GM10847 (cell line): ENCODE measurements around the gene PHF19.

Experiments
- POLR2A ChIP-seq: IDR thresholded peaks from 2 replicates; pipeline ENCODE4 v1.6.1; 2011; ENCODE audit not compliant: insufficient read length; ENCODE audit errors: extremely low read depth

The PHF19 gene

DNA sequence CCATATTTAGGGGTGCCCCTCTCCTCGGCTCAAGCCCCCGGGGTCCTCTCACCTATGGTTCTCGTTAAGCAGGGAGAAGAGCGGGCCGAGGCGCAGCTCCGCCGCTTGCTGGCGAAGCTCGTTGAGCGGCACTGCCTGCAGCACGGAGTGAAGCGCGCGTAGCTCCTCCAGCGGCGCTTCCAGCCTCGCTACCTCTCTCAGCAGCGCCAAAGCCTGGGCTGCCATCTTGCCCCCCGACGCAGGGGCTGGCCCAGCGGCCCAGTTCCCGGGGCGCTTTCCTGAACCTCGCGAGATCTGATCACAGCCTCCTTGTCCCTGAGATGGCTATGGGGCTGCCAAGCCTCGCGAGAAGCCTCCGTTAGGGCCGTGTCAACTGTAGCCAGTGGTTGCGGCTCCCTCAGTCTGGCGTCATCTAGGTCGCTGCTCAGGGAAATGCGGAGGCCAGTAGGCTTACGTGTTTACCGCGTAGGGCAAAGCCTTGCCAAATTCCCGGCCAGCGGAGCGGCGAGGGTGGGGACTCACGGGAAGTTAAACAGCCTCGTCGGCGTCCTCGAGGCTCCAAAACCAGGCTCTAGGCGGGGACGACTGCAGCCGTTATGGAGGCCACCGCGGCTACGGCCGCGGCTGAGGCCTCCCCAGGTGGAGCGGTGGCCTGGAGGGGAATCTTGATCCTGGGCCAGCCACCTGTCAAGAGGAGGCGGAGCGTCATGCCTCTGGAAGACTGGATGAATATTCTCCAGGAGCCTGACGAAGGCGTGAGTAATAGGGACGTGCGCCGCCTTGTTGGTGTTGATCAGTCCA, 34.1 kb downstream of the PHF19 start, which contains the start of gene PSMD5:
Gene PSMD5 (minus strand): TSS at position 238 of the 801 bp plus-strand sequence. CDS start 13 bp downstream, at position 225.
- TF ChIP-seq POLR2A = peak; percentile 98

DNA sequence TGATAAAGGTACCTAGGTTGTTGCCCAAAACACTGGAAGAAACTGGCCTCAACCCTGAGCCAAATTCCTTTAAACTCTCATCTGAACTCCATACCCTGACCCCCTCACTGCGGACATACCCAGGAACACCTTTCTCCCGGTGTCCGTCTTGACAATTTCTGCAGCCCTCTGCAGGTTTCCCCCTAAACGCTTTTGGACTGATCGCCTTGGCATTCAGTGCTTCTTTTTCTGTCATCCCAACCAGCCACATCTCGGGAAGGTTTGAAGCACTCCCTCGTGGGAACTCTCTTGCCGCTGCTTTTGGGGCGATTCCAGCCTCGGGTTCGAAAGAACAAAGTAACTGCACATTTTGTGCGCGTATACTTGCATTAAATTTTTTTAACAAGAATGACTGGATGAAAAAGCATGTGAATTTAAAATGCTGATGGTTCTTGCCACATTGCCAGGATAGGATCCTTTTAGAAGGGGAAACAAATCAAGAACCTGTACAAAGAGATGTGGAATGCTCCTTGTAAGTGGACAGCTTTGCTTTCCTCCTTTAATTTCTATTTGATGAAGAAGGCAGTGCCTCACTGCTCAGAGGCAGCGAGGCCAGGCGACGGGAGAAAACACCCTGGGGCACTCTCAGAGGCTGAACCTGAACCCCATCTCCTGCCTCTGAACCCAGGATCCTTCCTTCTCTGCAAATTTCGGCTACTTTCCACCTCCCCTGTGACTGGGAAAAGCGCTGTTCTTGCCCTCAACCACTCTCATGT, 34.9 kb downstream of the PHF19 start:
- TF ChIP-seq POLR2A = no peak

DNA sequence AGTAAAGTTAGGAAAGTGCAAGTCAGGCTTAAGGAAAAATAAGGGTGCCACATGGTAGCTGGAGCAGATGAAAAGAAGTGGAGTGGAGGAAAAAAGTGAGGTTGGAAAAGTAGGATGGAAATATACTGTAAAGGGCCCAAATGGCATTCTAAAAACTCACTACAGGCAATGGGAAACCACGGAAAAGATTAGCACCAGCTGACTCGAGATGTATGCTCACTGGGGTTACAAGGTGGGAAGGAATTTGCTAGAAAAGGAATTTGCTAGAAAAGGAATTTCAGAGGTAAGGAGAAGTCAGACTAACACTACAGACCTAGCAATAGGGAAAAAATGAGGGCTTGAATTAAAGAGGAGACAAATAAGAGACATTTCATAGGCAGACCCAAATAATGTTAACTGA, 37.8 kb downstream of the PHF19 start:
- no peak for TF ChIP-seq POLR2A

DNA sequence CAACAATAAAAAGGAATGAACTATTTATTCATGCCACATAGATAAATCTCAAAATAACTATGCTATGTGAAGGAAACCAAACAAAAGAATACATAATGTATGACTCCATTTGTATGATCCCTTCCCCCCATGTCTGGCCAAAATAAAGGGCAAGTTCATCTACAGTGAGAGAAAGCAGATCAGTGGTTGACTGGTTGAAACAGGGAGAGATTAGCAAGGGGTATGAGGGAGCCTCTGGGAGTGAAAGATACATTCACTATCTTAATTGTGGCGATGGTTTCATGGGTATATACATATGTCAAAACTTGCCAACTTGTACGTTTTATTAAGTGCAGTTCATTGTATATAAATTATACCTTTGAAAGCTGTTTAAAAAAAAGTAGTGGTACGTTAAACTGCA, 39.1 kb downstream of the PHF19 start:
- no peak for TF ChIP-seq POLR2A

DNA sequence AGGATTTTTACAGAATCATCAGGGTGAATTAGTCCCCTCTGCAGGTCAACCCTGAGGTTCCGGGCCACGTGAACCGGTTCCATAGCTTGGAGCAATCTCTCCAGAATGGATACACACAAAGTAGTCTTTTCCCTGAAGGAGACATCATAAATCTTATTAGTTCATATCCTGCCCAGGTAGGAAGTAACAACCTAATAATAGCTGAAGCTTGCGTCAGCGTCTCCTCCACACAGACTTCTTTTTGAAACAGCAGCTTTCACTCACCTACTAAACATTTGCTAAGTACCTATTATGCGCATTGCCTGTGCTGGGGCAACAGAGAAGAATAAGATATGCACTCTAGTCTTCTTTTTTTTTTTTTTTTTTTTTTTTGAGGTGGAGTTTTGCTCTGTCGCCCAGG, 43.7 kb downstream of the PHF19 start:
- no peak for TF ChIP-seq POLR2A

DNA sequence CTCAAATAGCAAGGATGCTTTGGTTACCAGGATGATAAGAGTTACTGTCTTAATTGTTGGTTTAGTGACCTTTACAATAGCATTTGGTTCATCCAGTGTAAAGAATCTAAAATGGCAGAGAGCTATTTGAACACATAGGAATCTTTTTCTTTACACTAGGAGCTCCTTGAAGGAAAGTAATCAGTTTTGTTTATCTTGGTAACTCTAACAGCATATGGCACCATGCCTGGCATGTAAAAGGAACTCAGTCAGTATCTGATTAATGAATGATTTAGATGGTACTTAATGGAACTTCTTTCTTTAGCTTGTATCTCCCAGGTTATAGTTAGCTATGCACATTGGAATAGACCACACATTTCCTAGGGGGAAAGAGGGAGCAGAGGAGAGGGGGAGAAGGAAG, 44.2 kb downstream of the PHF19 start:
- no peak for TF ChIP-seq POLR2A

DNA sequence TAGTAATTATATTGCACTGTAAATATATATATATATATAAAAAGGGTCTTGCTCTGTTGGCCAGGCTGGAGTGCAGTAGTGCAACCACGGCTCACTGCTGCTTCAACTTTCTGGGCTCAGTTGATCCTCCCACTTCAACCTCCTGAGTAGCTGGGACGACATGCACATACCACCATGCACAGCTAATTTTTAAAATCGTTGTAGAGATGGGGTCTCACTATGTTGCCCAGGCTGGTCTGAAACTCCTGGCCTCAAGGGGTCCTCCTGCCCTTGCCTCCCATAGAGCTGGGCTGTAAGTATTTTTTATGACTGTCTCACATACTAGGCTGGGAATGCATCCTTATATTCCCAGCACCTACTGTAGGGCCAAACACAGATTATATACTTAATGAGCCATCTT, 46.1 kb downstream of the PHF19 start:
- no peak for TF ChIP-seq POLR2A

DNA sequence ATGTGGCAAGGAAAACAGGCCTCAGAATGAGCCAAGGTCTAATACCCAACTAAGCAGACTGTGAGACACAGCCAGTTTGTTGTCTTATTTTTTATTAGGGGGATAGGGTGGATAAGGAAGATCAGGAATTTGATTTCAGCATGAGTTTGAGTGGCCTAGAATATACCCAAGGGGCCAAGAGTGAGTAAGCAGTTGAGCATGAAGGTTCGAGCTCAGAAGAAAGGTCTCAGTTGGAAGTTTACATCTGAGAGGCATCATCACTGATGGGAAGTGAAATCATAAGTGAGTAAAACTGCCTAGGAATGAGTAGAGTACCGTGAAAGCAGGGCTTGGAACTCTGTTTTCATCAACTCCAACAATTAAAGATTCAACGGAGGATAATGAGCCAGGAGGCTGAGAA, 46.8 kb downstream of the PHF19 start:
- TF ChIP-seq POLR2A = no peak

DNA sequence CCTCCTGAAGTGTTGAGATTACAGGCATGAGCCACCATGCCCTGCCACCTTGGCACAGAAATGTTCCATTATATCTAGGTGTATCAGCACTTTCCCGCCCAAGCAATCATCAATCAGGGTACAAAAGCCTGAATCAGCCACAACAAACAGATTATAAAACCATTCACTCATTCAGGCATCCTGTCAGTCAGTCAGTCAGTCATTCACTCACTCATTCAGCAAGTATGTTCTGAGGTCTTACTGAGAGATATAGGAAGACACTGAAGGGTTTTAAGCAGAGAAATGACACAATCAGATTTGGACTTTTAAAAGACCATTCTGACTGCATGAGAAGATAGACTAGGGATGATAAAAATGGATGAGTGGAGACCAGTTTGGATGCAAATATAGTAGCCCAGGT, 47.3 kb downstream of the PHF19 start:
- TF ChIP-seq POLR2A = no peak

DNA sequence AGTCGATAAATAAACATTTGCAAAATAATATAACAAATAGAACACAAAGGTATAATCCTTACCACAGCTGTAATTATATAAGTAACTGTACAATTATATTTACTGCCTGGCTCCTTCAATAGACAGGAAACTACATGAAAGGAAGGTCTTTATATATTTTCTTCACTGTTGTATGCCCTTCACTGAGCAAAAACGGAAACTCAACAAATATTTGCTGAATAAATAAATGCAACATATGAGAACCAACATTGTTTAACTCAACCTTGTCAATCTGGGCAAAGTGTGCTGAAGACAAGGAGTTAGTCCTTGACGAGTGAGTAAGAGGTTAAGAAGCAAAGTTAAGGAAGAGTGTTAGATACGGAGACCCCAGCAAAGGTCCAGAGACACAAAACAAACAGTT, 56.9 kb downstream of the PHF19 start:
- TF ChIP-seq POLR2A = no peak

DNA sequence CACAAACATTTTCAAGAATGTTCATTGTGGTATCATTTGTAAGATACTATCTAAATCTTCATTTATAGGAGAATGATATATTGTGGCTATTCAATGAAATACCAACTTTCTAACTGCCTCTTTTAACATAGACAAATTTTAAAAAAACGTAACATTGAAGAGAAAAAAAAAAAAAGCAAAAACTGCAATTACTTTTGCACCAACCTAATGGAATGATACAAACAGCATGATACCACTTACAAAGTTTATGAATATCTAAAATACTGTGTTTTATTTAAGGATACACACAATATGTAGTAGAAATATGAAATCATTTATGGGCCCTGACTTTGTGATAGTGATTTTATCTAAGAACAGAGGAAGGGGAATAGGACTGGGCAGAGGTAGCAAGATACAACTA, 58.4 kb downstream of the PHF19 start:
- TF ChIP-seq POLR2A = no peak

DNA sequence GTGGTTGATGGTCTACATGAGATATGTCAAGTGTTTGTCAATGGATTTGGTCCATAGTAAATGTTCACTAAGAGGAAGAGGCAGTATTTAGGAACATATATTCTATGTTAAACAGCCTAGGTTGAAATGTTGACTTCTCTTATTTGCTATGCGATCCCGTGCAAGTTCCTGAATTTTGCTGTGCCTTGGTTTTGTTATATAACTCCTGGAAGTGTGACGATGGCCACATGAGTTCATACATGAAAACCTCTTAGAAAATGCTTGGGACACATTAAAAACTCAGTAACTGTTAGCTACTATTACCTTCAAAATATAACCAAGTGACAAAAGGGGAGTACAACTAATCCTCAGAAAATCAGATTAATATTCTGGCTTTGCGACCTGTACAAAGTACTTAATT, 61.9 kb downstream of the PHF19 start:
- no peak for TF ChIP-seq POLR2A

DNA sequence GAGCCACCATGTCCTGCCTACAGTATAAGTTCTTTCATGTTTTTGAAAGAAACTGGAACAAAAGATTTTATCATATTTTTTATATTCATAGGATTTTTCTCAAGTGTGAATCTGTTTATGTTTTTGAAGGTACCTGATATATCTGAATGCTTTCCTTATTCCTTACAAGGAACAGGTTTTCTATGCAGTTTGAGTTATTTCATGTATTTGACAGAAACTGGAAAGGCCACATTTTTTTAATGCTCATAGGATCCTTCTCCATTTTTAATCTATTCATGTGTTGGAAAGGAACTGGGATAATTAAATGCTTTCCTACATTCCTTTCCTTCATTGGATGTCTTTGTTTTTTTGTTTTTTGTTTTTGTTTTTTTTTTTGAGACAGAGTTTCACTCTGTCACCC, 68.1 kb downstream of the PHF19 start:
- no peak for TF ChIP-seq POLR2A

DNA sequence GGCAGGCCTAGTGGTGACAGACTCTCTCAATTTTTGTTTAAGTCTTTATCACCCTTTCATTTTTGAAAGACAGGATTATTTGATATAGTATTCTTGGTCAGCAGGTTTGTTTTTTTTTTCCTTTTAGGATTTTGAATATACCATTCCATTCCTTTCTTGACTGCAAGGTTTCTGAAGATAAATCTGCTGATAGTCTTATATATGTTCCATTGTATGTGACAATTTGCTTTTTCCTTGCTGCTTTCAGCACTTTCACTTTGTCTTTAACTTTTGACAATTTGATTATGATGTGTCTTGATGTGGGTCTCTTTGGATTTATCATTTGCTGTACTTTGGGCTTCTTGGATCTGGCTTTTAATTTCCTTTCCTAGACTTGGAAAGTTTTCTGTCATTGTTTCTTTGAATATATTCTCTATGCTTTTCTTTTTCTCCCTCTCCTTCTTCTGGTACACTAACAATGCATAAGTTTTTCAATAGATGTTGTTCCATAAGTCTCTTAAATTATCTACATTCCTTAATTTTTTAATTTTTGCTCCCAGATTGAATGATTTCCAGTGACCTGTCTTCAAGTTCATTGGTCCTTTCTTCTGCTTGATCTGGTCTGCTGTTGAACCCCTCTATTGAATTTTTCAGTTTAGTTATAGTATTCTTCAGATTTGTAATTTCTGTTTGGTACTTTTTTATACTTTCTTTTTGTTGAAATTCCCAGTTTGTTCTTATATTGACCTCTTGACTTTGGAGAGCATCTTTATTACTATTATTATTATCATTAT, 69.2 kb downstream of the PHF19 start:
- TF ChIP-seq POLR2A = no peak
